ENCODE measurements around the gene PPP1R9A. TPM values are rescaled to one million over a fixed set of nuclear protein-coding genes. Genes with fewer than 3 reads are reported as not detected.

PPP1R9A gene
- total RNA-seq, 1 experiment from 2014 or later = 13.5 TPM

- TF ChIP-seq, protein P1, sequence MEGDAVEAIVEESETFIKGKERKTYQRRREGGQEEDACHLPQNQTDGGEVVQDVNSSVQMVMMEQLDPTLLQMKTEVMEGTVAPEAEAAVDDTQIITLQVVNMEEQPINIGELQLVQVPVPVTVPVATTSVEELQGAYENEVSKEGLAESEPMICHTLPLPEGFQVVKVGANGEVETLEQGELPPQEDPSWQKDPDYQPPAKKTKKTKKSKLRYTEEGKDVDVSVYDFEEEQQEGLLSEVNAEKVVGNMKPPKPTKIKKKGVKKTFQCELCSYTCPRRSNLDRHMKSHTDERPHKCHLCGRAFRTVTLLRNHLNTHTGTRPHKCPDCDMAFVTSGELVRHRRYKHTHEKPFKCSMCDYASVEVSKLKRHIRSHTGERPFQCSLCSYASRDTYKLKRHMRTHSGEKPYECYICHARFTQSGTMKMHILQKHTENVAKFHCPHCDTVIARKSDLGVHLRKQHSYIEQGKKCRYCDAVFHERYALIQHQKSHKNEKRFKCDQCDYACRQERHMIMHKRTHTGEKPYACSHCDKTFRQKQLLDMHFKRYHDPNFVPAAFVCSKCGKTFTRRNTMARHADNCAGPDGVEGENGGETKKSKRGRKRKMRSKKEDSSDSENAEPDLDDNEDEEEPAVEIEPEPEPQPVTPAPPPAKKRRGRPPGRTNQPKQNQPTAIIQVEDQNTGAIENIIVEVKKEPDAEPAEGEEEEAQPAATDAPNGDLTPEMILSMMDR (IDR thresholded peaks at IDR 0.05 in 2 of 3, conservative IDR thresholded peaks at IDR 0.05 in 1 of 3; ENCODE audit: borderline replicate concordance in 1 of 3, insufficient read depth in 1 of 3, low read depth in 2 of 3, low read length in 2 of 3) = no peak
- no peak for TF ChIP-seq POLR2AphosphoS5 (IDR thresholded peaks at IDR 0.05; ENCODE audit: low read depth, low read length)
- TF ChIP-seq EZH2phosphoT487 (IDR thresholded peaks at IDR 0.05; ENCODE audit: borderline replicate concordance) = no peak
These were observed 294.3 kb downstream of the PPP1R9A start (continued) for GRCh38 chr7:95201727-95202126.

DNA sequence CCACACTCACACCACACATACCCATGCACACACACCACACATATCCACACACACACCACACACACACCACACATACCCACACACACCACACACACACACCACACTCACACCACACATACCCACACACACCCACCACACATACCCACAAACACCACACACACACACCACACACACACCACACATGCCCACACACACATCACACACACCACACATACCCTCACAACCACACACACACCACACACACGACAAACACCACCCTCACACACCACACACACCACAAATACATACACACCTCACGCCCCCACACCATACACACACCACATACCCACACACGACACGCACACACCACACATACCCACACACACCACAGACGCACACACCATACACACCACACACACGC lies 297.2 kb downstream of the PPP1R9A start:
- Histone ChIP-seq H3K27ac (ENCODE audit: low read depth, low read length) (no peak overlapping the region), H3K27me3 (ENCODE audit: insufficient read depth, low read length) (no peaks in the 10 kb centered on the region), H3K36me3 (ENCODE audit: control insufficient read depth in 1 of 2, insufficient read depth in 2 of 2, low read length in 2 of 2) (no peaks in the 10 kb centered on the region), H3K4me2 (ENCODE audit: low read length) (no peak overlapping the region), H3K79me2 (ENCODE audit: insufficient read depth, low read length) (no peaks in the 10 kb centered on the region), H2AFZ (ENCODE audit: low read depth, low read length, poor library complexity, severe bottlenecking) (no peak overlapping the region), H3K4me3 (replicated peaks in 1 of 2; ENCODE audit: low read depth in 1 of 2, low read length in 2 of 2) (no peak overlapping the region), H3K9me2 (ENCODE audit: insufficient read depth) (no peaks in the 10 kb centered on the region; the same call in 1 of the 2 replicates), H3K9me3 (ENCODE audit: control insufficient read depth in 1 of 2, insufficient read depth in 1 of 2, low read depth in 1 of 2, low read length in 2 of 2) (no peaks in the 10 kb centered on the region), H3K4me1 (ENCODE audit: control insufficient read depth in 1 of 2, insufficient read depth in 2 of 2, low read length in 2 of 2) (peaks cover 8% of the 10 kb centered on the region in 2 experiments), H4K20me1 (ENCODE audit: insufficient read depth) (no peaks in the 10 kb centered on the region), H3K9ac (ENCODE audit: low read length) (no peak overlapping the region)
- no peak for TF ChIP-seq EZH2phosphoT487 (IDR thresholded peaks at IDR 0.05; ENCODE audit: borderline replicate concordance)
- TF ChIP-seq EGR1 (IDR thresholded peaks at IDR 0.05; ENCODE audit: low read depth) = no peak
- TF ChIP-seq ATF3 (IDR thresholded peaks at IDR 0.05) = no peak
- TF ChIP-seq, protein P2, sequence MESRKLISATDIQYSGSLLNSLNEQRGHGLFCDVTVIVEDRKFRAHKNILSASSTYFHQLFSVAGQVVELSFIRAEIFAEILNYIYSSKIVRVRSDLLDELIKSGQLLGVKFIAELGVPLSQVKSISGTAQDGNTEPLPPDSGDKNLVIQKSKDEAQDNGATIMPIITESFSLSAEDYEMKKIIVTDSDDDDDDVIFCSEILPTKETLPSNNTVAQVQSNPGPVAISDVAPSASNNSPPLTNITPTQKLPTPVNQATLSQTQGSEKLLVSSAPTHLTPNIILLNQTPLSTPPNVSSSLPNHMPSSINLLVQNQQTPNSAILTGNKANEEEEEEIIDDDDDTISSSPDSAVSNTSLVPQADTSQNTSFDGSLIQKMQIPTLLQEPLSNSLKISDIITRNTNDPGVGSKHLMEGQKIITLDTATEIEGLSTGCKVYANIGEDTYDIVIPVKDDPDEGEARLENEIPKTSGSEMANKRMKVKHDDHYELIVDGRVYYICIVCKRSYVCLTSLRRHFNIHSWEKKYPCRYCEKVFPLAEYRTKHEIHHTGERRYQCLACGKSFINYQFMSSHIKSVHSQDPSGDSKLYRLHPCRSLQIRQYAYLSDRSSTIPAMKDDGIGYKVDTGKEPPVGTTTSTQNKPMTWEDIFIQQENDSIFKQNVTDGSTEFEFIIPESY (IDR thresholded peaks at IDR 0.05; ENCODE audit: extremely low read depth, insufficient replicate concordance, low read length) = no peak
- no peak for TF ChIP-seq REST (IDR thresholded peaks at IDR 0.05; ENCODE audit: low read depth)
- no peak for TF ChIP-seq ZNF274 (IDR thresholded peaks at IDR 0.05; ENCODE audit: low read depth, low read length)
- TF ChIP-seq, protein P1 (IDR thresholded peaks at IDR 0.05 in 2 of 3, conservative IDR thresholded peaks at IDR 0.05 in 1 of 3; ENCODE audit: borderline replicate concordance in 1 of 3, insufficient read depth in 1 of 3, low read depth in 2 of 3, low read length in 2 of 3) = no peak
- no peak for TF ChIP-seq SRF (IDR thresholded peaks at IDR 0.05; ENCODE audit: low read depth)
- TF ChIP-seq POLR2AphosphoS5 (IDR thresholded peaks at IDR 0.05; ENCODE audit: low read depth, low read length) = no peak
- TF ChIP-seq, protein P3, sequence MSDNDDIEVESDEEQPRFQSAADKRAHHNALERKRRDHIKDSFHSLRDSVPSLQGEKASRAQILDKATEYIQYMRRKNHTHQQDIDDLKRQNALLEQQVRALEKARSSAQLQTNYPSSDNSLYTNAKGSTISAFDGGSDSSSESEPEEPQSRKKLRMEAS (IDR thresholded peaks at IDR 0.05) = no peak
- no peak for TF ChIP-seq RAD21 (IDR thresholded peaks at IDR 0.05; ENCODE audit: low read depth)
- TF ChIP-seq ZFX (IDR thresholded peaks at IDR 0.05) = no peak
- ATAC-seq (no peak), DNase-seq (ENCODE audit: low read depth, low spot score) (no peak)
- CTCF ChIA-PET = no interaction called here
- POLR2A ChIA-PET = no interaction called here
- RAD21 ChIA-PET (ENCODE audit: low non-redundant PET in 1 of 2, low total read pairs in 2 of 2, uncharacterized antibody in 2 of 2, unreplicated experiment in 2 of 2) = no interaction called here
- no TSS peak for BruUV-seq (replicated peaks)
- intact Hi-C loops (cut with micrococcal nuclease) = loop anchor here (5.0 kb wide), 1 partner anchor 912 kb away; no protein-coding TSS in a partner anchor
